GM18868 (cell line): ENCODE results near the gene L3MBTL4.

Source experiments
- ATAC-seq: cut with Tn5 transposase; IDR thresholded peaks from one replicate; pipeline ENCODE4 v1.9.1; 2021; ENCODE audit warnings: mild to moderate bottlenecking, moderate library complexity; ENCODE audit not compliant: unreplicated experiment

Gene L3MBTL4

GRCh38 chr18:5939801-5940667, 474.7 kb downstream of the L3MBTL4 start:
- ATAC-seq: no peak

- peak; percentile 76 for ATAC-seq
These were observed 476.9 kb downstream of the L3MBTL4 start for GRCh38 chr18:5937795-5938194.

GRCh38 chr18:5937121-5937520, 477.6 kb downstream of the L3MBTL4 start:
- ATAC-seq: no peak

- no peak for ATAC-seq
These were observed 483.9 kb downstream of the L3MBTL4 start for GRCh38 chr18:5930789-5931188.

GRCh38 chr18:5918205-5918858, 496.4 kb downstream of the L3MBTL4 start:
- ATAC-seq: no peak

GRCh38 chr18:5914951-5915350, 499.8 kb downstream of the L3MBTL4 start:
- no peak for ATAC-seq

GRCh38 chr18:5914016-5914415, 500.7 kb downstream of the L3MBTL4 start:
- ATAC-seq: no peak

- no peak for ATAC-seq
These were observed 502.1 kb downstream of the L3MBTL4 start for GRCh38 chr18:5912566-5912965.

- no peak for ATAC-seq
These were observed 505.6 kb downstream of the L3MBTL4 start for GRCh38 chr18:5909125-5909524.
